ENCODE measurements around the gene PRKCI. TPM values are rescaled to one million over a fixed set of nuclear protein-coding genes. Genes with fewer than 3 reads are reported as not detected.
A peak's percentile ranks its signal among the peaks of the same experiment; 100 is the strongest.
"Not testable (repeated sequence)": the region's sequence is repeated elsewhere in the genome, so short reads cannot be mapped to it uniquely, and the experiment has no call there.

The PRKCI gene
- total and polyA plus RNA-seq, 2 of the 4 experiments (the other 2 are of a cell fraction): 28.7 to 53.4 TPM

DNA sequence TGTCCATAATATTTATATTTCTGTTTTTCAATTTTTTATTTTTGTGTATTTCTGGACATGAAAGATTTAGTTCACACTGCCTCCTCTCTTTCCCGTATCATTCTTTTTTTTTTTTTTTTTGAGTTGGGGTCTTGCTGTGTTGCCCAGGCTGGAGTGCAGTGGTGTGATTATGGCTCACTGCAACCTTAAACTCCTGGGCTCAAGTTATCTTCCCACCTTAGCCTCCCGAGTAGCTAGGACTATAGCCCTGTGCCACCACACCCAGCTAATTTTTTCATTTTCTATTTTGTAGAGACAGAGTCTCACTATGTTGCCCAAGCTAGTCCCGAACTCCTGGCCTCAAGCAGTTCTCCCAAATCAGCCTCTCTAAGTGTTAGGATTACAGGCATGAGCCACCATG lies 53.6 kb downstream of the PRKCI start:
- Histone ChIP-seq H3K36me3 (ENCODE audit: control insufficient read depth, insufficient read depth, low read length) (peaks cover 35% of the 10 kb centered on the region), H4K8ac (ENCODE audit: low read depth in 2 of 2, low read length in 2 of 2) (no peak overlapping the region), H3K4me2 (ENCODE audit: low read depth, low read length) (no peak overlapping the region), H3K79me1 (ENCODE audit: low read depth in 1 of 2, low read length in 2 of 2) (peaks cover 9 to 18% of the 10 kb centered on the region in 2 experiments; a peak in 3 of 4 replicates), H2BK20ac (ENCODE audit: low read depth, low read length) (no peak overlapping the region), H3K56ac (ENCODE audit: extremely low read depth, insufficient read depth, low read length) (no peak overlapping the region), H3K27me3 (ENCODE audit: control insufficient read depth, insufficient read depth, low read length) (no peaks in the 10 kb centered on the region), H3K4me3 (ENCODE audit: insufficient read depth, low read depth, low read length) (no peak overlapping the region), H2BK15ac (ENCODE audit: low read depth, low read length) (no peak overlapping the region), H3K4me1 (ENCODE audit: control insufficient read depth, insufficient read depth, low read length) (peaks cover 6% of the 10 kb centered on the region), H2BK5ac (ENCODE audit: low read depth, low read length, poor library complexity, severe bottlenecking) (peak overlapping the region; percentile 25), H3K9me1 (ENCODE audit: insufficient read depth, low read length) (peaks cover 7% of the 10 kb centered on the region), H3K18ac (ENCODE audit: low read depth, low read length) (no peak overlapping the region), H4K91ac (ENCODE audit: insufficient read depth, low read depth, low read length) (0 out of 2 replicates have a peak overlapping the region, but pooled peaks have one; percentile 13), H3K9me3 (ENCODE audit: control insufficient read depth, insufficient read depth, low read length) (no peaks in the 10 kb centered on the region), H4K5ac (ENCODE audit: low read depth, low read length) (no peak overlapping the region), H2AFZ (replicated peaks; ENCODE audit: low read length, poor library complexity) (no peak overlapping the region), H2BK120ac (ENCODE audit: low read depth, low read length) (no peak overlapping the region), H4K20me1 (ENCODE audit: insufficient read depth, low read length) (no peaks in the 10 kb centered on the region), H3K9ac (ENCODE audit: low read depth, low read length) (no peak overlapping the region), H3K23ac (ENCODE audit: low read depth, low read length) (no peak overlapping the region), H2AK9ac (replicated peaks; ENCODE audit: low read depth, low read length, poor library complexity) (no peak overlapping the region), H3K14ac (replicated peaks; ENCODE audit: low read depth, low read length) (no peak overlapping the region), H3K4ac (ENCODE audit: low read depth, low read length) (peak overlapping the region; percentile 10; the same call in 1 of the 2 replicates), H3K27ac (ENCODE audit: insufficient read depth, low read length) (no peak overlapping the region), H2AK5ac (ENCODE audit: low read depth, low read length) (no peak overlapping the region)
- DNase-seq: no peak
- in situ Hi-C loops (cut with MboI; ENCODE audit: low sequenced_read_pairs) (no loop called here), dilution Hi-C loops (cut with HindIII; ENCODE audit: low sequenced_read_pairs, unreplicated experiment) (no loop called here), intact Hi-C loops (cut with micrococcal nuclease) (loop anchor here (2.0 to 5.0 kb wide), 2 partner anchors 95 to 414 kb away; partner anchors contain the start of gene PHC3)
- TF ChIP-seq, protein P1, sequence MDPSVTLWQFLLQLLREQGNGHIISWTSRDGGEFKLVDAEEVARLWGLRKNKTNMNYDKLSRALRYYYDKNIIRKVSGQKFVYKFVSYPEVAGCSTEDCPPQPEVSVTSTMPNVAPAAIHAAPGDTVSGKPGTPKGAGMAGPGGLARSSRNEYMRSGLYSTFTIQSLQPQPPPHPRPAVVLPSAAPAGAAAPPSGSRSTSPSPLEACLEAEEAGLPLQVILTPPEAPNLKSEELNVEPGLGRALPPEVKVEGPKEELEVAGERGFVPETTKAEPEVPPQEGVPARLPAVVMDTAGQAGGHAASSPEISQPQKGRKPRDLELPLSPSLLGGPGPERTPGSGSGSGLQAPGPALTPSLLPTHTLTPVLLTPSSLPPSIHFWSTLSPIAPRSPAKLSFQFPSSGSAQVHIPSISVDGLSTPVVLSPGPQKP (IDR thresholded peaks at IDR 0.05; ENCODE audit: borderline replicate concordance, low read depth, low read length): no peak
- TF ChIP-seq CHD1 (IDR thresholded peaks at IDR 0.05; ENCODE audit: low read depth, low read length): no peak
- no peak for TF ChIP-seq FOS (IDR thresholded peaks at IDR 0.05; ENCODE audit: low read depth, low read length)
- no peak for TF ChIP-seq MAFK (IDR thresholded peaks at IDR 0.05; ENCODE audit: low read depth, low read length)
- no peak for TF ChIP-seq CEBPB (IDR thresholded peaks at IDR 0.05; ENCODE audit: low read depth, low read length)
- WGBS, 2 experiments (ENCODE audit: extremely low coverage in 2 of 2, insufficient read length in 1 of 2): no CpG with 5 or more reads among the region's 3 CpGs
- BruUV-seq (replicated peaks): no TSS peak
- ChIA-PET POLR2A (ENCODE audit: unreplicated experiment) (no interaction called here), CTCF (interaction anchor here (0.6 to 1.3 kb wide), 3 partner anchors 14 to 222 kb away, joined by 3 to 4 read pairs (median 4); no protein-coding TSS in a partner anchor)
- ATAC-seq (ENCODE audit: low read depth): no peak

DNA sequence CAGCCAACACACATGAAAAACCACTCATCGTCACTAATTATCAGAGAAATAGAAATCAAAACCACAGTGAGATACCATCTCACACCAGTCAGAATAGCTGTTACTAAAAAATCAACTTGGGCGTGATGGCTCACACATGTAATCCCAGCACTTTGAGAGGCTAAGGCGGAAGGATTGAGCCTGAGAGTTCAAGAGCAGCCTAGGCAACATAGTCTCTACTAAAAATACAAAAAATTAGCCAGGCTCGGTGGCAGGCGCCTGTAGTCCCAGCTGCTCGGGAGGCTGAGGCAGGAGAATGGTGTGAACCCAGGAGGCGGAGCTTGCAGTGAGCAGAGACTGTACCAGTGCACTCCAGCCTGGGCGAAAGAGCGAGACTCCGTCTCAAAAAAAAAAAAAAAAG lies 55.1 kb downstream of the PRKCI start:
- H3K4me2 ChIP-seq (ENCODE audit: low read depth, low read length); H3K4me1 ChIP-seq (ENCODE audit: control insufficient read depth, insufficient read depth, low read length); POLR2A ChIA-PET (ENCODE audit: unreplicated experiment); H3K18ac ChIP-seq (ENCODE audit: low read depth, low read length); H4K91ac ChIP-seq (ENCODE audit: insufficient read depth, low read depth, low read length); H4K8ac ChIP-seq (ENCODE audit: low read depth in 2 of 2, low read length in 2 of 2); H3K4me3 ChIP-seq (ENCODE audit: insufficient read depth, low read depth, low read length); H3K27me3 ChIP-seq (ENCODE audit: control insufficient read depth, insufficient read depth, low read length); H4K5ac ChIP-seq (ENCODE audit: low read depth, low read length); H2BK120ac ChIP-seq (ENCODE audit: low read depth, low read length); H2BK20ac ChIP-seq (ENCODE audit: low read depth, low read length); H4K20me1 ChIP-seq (ENCODE audit: insufficient read depth, low read length); H3K27ac ChIP-seq (ENCODE audit: insufficient read depth, low read length); in situ Hi-C loops (cut with MboI; ENCODE audit: low sequenced_read_pairs); BruUV-seq (replicated peaks); DNase-seq; H3K9ac ChIP-seq (ENCODE audit: low read depth, low read length); H3K23ac ChIP-seq (ENCODE audit: low read depth, low read length); H2AK5ac ChIP-seq (ENCODE audit: low read depth, low read length); dilution Hi-C loops (cut with HindIII; ENCODE audit: low sequenced_read_pairs, unreplicated experiment); H3K14ac ChIP-seq (replicated peaks; ENCODE audit: low read depth, low read length); H2AK9ac ChIP-seq (replicated peaks; ENCODE audit: low read depth, low read length, poor library complexity); ATAC-seq (ENCODE audit: low read depth); H3K56ac ChIP-seq (ENCODE audit: extremely low read depth, insufficient read depth, low read length); H2BK15ac ChIP-seq (ENCODE audit: low read depth, low read length); H2AFZ ChIP-seq (replicated peaks; ENCODE audit: low read length, poor library complexity); H3K9me3 ChIP-seq (ENCODE audit: control insufficient read depth, insufficient read depth, low read length); H3K9me1 ChIP-seq (ENCODE audit: insufficient read depth, low read length); H3K4ac ChIP-seq (ENCODE audit: low read depth, low read length): not testable (repeated sequence)
- Histone ChIP-seq H3K36me3 (ENCODE audit: control insufficient read depth, insufficient read depth, low read length) (peaks cover 36% of the 10 kb centered on the region), H3K79me1 (ENCODE audit: low read depth in 1 of 2, low read length in 2 of 2) (peaks cover 9 to 21% of the 10 kb centered on the region in 2 experiments; a peak in 3 of 4 replicates), H2BK5ac (ENCODE audit: low read depth, low read length, poor library complexity, severe bottlenecking) (peak overlapping the region; percentile 20)
- CTCF ChIA-PET: interaction anchor here (0.6 to 0.7 kb wide), 2 partner anchors 16 to 299 kb away, joined by 3 to 4 read pairs; no protein-coding TSS in a partner anchor
- intact Hi-C loops (cut with micrococcal nuclease): loop anchor here (5.0 kb wide), 1 partner anchor 415 kb away; no protein-coding TSS in a partner anchor
- 100% methylated on average over 2 of the region's 10 CpGs; no CpG with 5 or more reads in 1 of the 2 experiments for WGBS, 2 experiments (ENCODE audit: extremely low coverage in 2 of 2, insufficient read length in 1 of 2)
